Measurements from ENCODE around the gene TMEM255A. TPM values are rescaled to one million over a fixed set of nuclear protein-coding genes. Genes with fewer than 3 reads are reported as not detected.

The TMEM255A gene
- total RNA-seq, 4 donors from 2014 or later = 0.13 to 4.0 (median 1.7) TPM

- WGBS, 2 donors = 50 to 67% methylated on average over 1 of the region's 1 CpG
- Histone ChIP-seq H3K4me3 (no peak overlapping the region), H3K4me1 (no peaks in the 10 kb centered on the region), H3K9me3 (no peaks in the 10 kb centered on the region), H3K36me3 (no peaks in the 10 kb centered on the region), H3K27me3 (no peaks in the 10 kb centered on the region), H3K27ac (no peak overlapping the region)
- TF ChIP-seq, protein P1, sequence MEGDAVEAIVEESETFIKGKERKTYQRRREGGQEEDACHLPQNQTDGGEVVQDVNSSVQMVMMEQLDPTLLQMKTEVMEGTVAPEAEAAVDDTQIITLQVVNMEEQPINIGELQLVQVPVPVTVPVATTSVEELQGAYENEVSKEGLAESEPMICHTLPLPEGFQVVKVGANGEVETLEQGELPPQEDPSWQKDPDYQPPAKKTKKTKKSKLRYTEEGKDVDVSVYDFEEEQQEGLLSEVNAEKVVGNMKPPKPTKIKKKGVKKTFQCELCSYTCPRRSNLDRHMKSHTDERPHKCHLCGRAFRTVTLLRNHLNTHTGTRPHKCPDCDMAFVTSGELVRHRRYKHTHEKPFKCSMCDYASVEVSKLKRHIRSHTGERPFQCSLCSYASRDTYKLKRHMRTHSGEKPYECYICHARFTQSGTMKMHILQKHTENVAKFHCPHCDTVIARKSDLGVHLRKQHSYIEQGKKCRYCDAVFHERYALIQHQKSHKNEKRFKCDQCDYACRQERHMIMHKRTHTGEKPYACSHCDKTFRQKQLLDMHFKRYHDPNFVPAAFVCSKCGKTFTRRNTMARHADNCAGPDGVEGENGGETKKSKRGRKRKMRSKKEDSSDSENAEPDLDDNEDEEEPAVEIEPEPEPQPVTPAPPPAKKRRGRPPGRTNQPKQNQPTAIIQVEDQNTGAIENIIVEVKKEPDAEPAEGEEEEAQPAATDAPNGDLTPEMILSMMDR (IDR thresholded peaks at IDR 0.05) = no peak
- TF ChIP-seq POLR2A (IDR thresholded peaks at IDR 0.05) = no peak
- intact Hi-C loops (cut with DNase I) = no loop called here
- DNase-seq = no peak
Measured at GRCh38 chrX:120282697-120283096, 28.6 kb downstream of the TMEM255A start.

DNA sequence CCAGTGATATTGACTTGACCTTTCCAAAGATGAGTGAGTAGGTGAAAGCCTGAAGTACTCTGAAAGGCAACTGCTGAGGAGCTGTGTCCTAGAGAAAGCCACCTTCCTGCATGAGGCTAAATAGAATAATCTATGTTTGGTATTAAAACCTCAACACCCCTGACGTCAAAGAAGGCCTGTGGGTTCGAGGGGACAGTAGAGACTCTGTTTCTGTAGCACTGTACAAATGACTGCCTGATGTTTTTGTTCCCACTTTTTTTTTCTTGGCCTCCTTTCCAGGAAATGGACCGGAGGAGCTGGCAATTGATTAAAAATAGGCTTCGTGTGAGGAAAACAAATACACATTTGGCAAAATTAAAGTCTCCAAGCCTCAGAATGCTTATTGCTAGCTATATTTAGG, 29.5 kb downstream of the TMEM255A start:
- DNase-seq = no peak
- intact Hi-C loops (cut with DNase I) = no loop called here
- no peak overlapping the region for H3K27ac ChIP-seq
- WGBS, 2 donors = 36 to 58% methylated on average over 4 of the region's 4 CpGs
- no peaks in the 10 kb centered on the region for H3K27me3 ChIP-seq
- no peak overlapping the region for H3K4me3 ChIP-seq
- TF ChIP-seq, protein P1 (IDR thresholded peaks at IDR 0.05) = no peak
- no peak for TF ChIP-seq POLR2A (IDR thresholded peaks at IDR 0.05)
- no peaks in the 10 kb centered on the region for H3K36me3 ChIP-seq
- no peaks in the 10 kb centered on the region for H3K4me1 ChIP-seq
- H3K9me3 ChIP-seq = no peaks in the 10 kb centered on the region

- H3K4me1 ChIP-seq = no peaks in the 10 kb centered on the region
- H3K27ac ChIP-seq = no peak overlapping the region
- 60 to 96% methylated on average over 5 to 10 of the region's 10 CpGs for WGBS, 2 donors
- no peaks in the 10 kb centered on the region for H3K9me3 ChIP-seq
- H3K36me3 ChIP-seq = no peaks in the 10 kb centered on the region
- intact Hi-C loops (cut with DNase I) = no loop called here
- DNase-seq = no peak
- TF ChIP-seq POLR2A (IDR thresholded peaks at IDR 0.05) = no peak
- TF ChIP-seq, protein P1 (IDR thresholded peaks at IDR 0.05) = no peak
- H3K27me3 ChIP-seq = no peaks in the 10 kb centered on the region
- H3K4me3 ChIP-seq = no peak overlapping the region
Measured at GRCh38 chrX:120281021-120281624, 30.1 kb downstream of the TMEM255A start.

GRCh38 chrX:120274958-120275357, 36.3 kb downstream of the TMEM255A start:
- Histone ChIP-seq H3K27ac (no peak overlapping the region), H3K36me3 (no peaks in the 10 kb centered on the region), H3K4me1 (peaks cover 0 to 14% (median 0%) of the 10 kb centered on the region in 3 donors), H3K27me3 (no peaks in the 10 kb centered on the region), H3K9me3 (no peaks in the 10 kb centered on the region), H3K4me3 (no peak overlapping the region)
- TF ChIP-seq, protein P1 (IDR thresholded peaks at IDR 0.05) = no peak
- TF ChIP-seq POLR2A (IDR thresholded peaks at IDR 0.05) = no peak
- 65 to 74% methylated on average over 2 of the region's 2 CpGs for WGBS, 2 donors
- DNase-seq = no peak
- intact Hi-C loops (cut with DNase I) = no loop called here

DNA sequence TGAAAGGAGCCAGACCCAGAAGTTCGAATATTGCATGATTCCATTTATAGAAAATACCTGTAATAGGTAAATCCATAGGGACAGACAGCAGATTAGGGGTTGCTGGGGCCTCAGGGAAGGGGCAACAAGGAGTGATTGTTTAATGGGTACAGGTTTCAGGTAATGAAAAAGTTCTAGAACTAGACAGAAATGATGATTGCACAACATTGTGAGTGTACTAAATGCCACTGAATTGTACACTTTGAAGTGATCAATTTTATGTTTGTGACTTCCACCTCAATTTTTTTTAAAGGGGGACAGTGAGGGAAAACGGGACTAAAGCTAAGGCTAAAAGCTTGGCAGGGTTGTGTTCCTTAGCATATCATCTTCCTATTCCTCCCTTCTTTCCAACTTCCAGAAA, 37.1 kb downstream of the TMEM255A start:
- Histone ChIP-seq H3K36me3 (no peaks in the 10 kb centered on the region), H3K4me3 (no peak overlapping the region), H3K27me3 (no peaks in the 10 kb centered on the region), H3K9me3 (no peaks in the 10 kb centered on the region), H3K4me1 (peaks cover 0 to 22% (median 0%) of the 10 kb centered on the region in 3 donors), H3K27ac (no peak overlapping the region)
- TF ChIP-seq, protein P1 (IDR thresholded peaks at IDR 0.05) = no peak
- no peak for TF ChIP-seq POLR2A (IDR thresholded peaks at IDR 0.05)
- DNase-seq = no peak
- 38 to 81% methylated on average over 2 of the region's 2 CpGs for WGBS, 2 donors
- intact Hi-C loops (cut with DNase I) = no loop called here
